Measurements from ENCODE around the gene CDK14.

The CDK14 gene

DNA sequence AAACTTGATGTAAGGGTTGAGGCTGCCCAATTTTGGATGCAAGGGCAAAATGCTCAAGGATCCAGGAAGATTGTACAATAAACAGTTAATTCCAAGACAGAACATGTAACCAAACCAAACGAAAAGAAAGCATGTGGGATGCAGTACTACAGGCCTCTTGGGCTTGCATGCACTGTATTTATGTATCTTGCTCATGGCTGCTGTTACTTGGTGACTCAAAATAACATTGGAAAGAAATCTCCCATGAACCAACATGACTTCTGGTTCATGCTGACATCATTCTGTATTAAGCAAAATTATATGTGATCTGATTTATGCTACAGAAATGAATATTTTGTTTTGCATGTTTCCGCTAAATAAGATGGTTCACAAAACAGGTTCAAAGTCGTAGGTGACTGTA is 602.2 kb downstream of the CDK14 start:
- Histone ChIP-seq H3K27me3 (replicated peaks; ENCODE audit: control insufficient read depth, insufficient read depth, low read length) (no peaks in the 10 kb centered on the region), H3K36me3 (ENCODE audit: control insufficient read depth, insufficient read depth, low read length) (no peaks in the 10 kb centered on the region), H3K4me3 (replicated peaks; ENCODE audit: low read depth, low read length) (no peak overlapping the region)
- TF ChIP-seq, protein P1, sequence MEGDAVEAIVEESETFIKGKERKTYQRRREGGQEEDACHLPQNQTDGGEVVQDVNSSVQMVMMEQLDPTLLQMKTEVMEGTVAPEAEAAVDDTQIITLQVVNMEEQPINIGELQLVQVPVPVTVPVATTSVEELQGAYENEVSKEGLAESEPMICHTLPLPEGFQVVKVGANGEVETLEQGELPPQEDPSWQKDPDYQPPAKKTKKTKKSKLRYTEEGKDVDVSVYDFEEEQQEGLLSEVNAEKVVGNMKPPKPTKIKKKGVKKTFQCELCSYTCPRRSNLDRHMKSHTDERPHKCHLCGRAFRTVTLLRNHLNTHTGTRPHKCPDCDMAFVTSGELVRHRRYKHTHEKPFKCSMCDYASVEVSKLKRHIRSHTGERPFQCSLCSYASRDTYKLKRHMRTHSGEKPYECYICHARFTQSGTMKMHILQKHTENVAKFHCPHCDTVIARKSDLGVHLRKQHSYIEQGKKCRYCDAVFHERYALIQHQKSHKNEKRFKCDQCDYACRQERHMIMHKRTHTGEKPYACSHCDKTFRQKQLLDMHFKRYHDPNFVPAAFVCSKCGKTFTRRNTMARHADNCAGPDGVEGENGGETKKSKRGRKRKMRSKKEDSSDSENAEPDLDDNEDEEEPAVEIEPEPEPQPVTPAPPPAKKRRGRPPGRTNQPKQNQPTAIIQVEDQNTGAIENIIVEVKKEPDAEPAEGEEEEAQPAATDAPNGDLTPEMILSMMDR (IDR thresholded peaks at IDR 0.05; ENCODE audit: insufficient read depth, low read length, poor library complexity, severe bottlenecking): no peak
- no peak for DNase-seq (ENCODE audit: extremely low read depth, insufficient read length)

DNA sequence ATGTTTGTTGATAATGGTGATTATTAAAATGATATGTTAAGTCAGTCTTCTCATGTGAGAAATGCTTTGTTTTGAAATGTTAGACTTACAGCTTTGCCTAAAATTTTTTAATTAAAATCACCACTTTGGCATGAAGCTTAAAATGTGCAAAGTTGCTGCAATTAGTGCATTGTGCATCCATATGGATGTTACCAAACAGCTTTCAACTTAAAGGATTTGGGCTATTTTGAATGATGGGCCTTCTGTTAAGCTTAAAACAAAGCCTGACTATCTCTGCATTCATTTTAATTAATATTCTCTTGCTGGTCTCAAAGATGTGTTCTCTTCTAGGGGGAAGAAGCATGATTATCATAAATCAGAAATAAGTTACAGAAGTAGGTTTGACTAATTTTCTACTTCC is 603.5 kb downstream of the CDK14 start:
- no peaks in the 10 kb centered on the region for H3K36me3 ChIP-seq (ENCODE audit: control insufficient read depth, insufficient read depth, low read length)
- no peak for DNase-seq (ENCODE audit: extremely low read depth, insufficient read length)
- H3K27me3 ChIP-seq (replicated peaks; ENCODE audit: control insufficient read depth, insufficient read depth, low read length): no peaks in the 10 kb centered on the region
- H3K4me3 ChIP-seq (replicated peaks; ENCODE audit: low read depth, low read length): no peak overlapping the region
- TF ChIP-seq, protein P1 (IDR thresholded peaks at IDR 0.05; ENCODE audit: insufficient read depth, low read length, poor library complexity, severe bottlenecking): no peak

DNA sequence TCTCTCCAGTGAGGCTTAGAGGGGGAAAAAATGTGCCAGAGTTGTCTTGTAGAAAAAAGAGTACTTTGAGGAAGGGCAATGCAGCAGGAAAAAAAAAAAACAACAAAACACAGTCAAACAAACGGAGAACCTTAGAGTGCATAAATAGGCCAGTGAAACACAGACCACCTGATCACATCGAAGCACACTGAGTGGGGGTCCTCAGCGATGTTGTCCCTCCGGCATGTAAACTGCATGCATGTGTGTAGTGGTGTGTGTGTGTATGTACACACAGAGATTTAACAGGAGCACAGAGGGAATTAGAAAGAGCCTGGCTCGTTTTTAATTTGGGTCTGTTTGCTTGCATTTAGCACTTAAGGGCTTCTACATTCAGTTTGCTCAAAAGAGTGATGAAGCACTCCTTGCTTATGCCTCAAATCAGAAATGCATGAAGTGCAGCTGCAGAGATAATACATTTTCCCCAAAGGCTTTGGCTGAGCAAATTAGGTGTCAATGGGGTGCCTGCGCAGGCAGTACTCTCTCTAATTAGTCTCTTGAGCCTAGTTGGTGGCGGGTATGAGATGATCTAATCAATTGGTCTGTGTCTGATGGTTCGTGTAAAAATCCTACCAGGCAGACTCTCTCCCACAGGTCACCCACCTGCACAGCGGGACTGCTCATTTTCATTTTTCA is 605.5 kb downstream of the CDK14 start:
- no peaks in the 10 kb centered on the region for H3K36me3 ChIP-seq (ENCODE audit: control insufficient read depth, insufficient read depth, low read length)
- TF ChIP-seq, protein P1 (IDR thresholded peaks at IDR 0.05; ENCODE audit: insufficient read depth, low read length, poor library complexity, severe bottlenecking): no peak
- no peak for DNase-seq (ENCODE audit: extremely low read depth, insufficient read length)
- no peak overlapping the region for H3K4me3 ChIP-seq (replicated peaks; ENCODE audit: low read depth, low read length)
- H3K27me3 ChIP-seq (replicated peaks; ENCODE audit: control insufficient read depth, insufficient read depth, low read length): no peaks in the 10 kb centered on the region

DNA sequence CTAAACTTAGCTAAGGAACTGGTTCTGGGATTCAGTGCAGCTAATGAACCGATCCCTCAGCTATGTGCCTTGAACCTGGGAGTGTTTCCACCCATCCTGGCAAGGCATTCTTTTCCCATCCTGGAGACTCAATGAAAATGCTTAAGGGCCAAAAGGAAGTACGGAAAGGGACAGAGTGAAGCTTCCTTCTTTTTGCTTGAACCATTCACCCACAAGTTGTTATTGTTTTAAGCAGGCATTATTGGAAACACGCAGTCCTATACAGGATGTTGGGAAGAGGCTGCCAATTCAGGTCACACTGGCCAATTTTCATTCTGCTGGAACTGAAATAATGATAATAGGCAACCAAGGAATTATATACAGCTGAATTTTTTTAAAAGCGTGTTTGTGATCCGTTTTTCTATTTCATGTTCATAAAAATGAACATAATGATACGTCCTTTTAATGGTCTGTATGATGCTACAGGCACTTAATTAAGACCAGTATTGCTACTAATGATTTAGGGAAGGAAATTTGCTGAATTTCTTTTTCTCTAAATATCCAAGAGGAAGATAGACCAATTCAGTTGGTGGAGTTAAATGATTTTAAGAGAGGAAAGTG is 610.3 kb downstream of the CDK14 start:
- Histone ChIP-seq H3K36me3 (ENCODE audit: control insufficient read depth, insufficient read depth, low read length) (no peaks in the 10 kb centered on the region), H3K4me3 (replicated peaks; ENCODE audit: low read depth, low read length) (no peak overlapping the region), H3K27me3 (replicated peaks; ENCODE audit: control insufficient read depth, insufficient read depth, low read length) (no peaks in the 10 kb centered on the region)
- DNase-seq (ENCODE audit: extremely low read depth, insufficient read length): no peak
- TF ChIP-seq, protein P1 (IDR thresholded peaks at IDR 0.05; ENCODE audit: insufficient read depth, low read length, poor library complexity, severe bottlenecking): no peak

DNA sequence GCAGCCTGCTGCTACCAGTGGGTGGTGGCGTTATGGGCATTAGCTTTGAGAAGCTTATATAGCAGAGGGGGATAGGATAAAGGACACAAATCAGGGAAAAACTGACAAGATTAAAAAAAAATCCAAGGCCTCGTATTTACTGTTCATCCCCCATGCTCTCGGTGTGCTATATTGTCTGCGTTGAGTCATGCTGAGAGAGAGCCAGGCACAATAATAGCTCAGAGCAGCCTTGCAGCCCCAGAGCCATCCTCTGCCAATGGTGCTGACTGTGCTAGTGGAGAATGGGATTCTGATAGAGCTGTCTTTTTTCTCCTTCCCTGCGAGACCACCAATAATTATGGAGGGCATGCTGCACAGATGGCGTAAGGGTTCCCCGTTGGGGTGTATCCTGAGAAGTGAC is 616.5 kb downstream of the CDK14 start:
- H3K36me3 ChIP-seq (ENCODE audit: control insufficient read depth, insufficient read depth, low read length): no peaks in the 10 kb centered on the region
- TF ChIP-seq, protein P1 (IDR thresholded peaks at IDR 0.05; ENCODE audit: insufficient read depth, low read length, poor library complexity, severe bottlenecking): no peak
- no peaks in the 10 kb centered on the region for H3K27me3 ChIP-seq (replicated peaks; ENCODE audit: control insufficient read depth, insufficient read depth, low read length)
- no peak for DNase-seq (ENCODE audit: extremely low read depth, insufficient read length)
- no peak overlapping the region for H3K4me3 ChIP-seq (replicated peaks; ENCODE audit: low read depth, low read length)
